ENCODE measurements around the gene MRPS23. TPM values are rescaled to one million over a fixed set of nuclear protein-coding genes. Genes with fewer than 3 reads are reported as not detected.

MRPS23 gene
- total and polyA plus RNA-seq, 8 donors = 39.2 to 46.1 (median 43.2) TPM

GRCh38 chr17:57886020-57886419, 36.2 kb upstream of the MRPS23 start:
- intact Hi-C loops (cut with DNase I) = no loop called here
- Histone ChIP-seq H3K27ac (no peak overlapping the region), H3K27me3 (no peaks in the 10 kb centered on the region), H3K4me1 (peaks cover 17 to 22% of the 10 kb centered on the region in 2 donors), H3K36me3 (peaks cover 0 to 20% of the 10 kb centered on the region in 2 donors), H3K9me3 (no peaks in the 10 kb centered on the region), H3K4me3 (no peak overlapping the region)
- ATAC-seq = no peak
- no peak for TF ChIP-seq CTCF (IDR thresholded peaks at IDR 0.05)
- no peak for DNase-seq

GRCh38 chr17:57885148-57885915, 35.5 kb upstream of the MRPS23 start:
- intact Hi-C loops (cut with DNase I) = no loop called here
- peaks cover 10 to 19% of the 10 kb centered on the region in 2 donors for H3K4me1 ChIP-seq
- H3K36me3 ChIP-seq = peaks cover 0 to 20% of the 10 kb centered on the region in 2 donors
- DNase-seq (peak in 1 of 4 donors; percentile 54), ATAC-seq (no peak)
- H3K27ac ChIP-seq = no peak overlapping the region
- no peaks in the 10 kb centered on the region for H3K27me3 ChIP-seq
- no peak for TF ChIP-seq CTCF (IDR thresholded peaks at IDR 0.05)
- H3K4me3 ChIP-seq = no peak overlapping the region
- no peaks in the 10 kb centered on the region for H3K9me3 ChIP-seq

GRCh38 chr17:57881783-57882351, 32.0 kb upstream of the MRPS23 start:
- peaks cover 0 to 25% of the 10 kb centered on the region in 2 donors for H3K36me3 ChIP-seq
- H3K27me3 ChIP-seq = no peaks in the 10 kb centered on the region
- H3K4me1 ChIP-seq = peaks cover 10% of the 10 kb centered on the region in 2 donors
- peak; percentile 17 for ATAC-seq
- H3K9me3 ChIP-seq = no peaks in the 10 kb centered on the region
- intact Hi-C loops (cut with DNase I) = no loop called here
- peak overlapping the region in 1 of 2 donors; percentile 19 for H3K27ac ChIP-seq
- no peak overlapping the region for H3K4me3 ChIP-seq
- peak in 1 of 4 donors; percentile 49 for DNase-seq
- TF ChIP-seq CTCF (IDR thresholded peaks at IDR 0.05) = no peak

- no peaks in the 10 kb centered on the region for H3K9me3 ChIP-seq
Measured at GRCh38 chr17:57881143-57881542, 31.3 kb upstream of the MRPS23 start.

More at GRCh38 chr17:57881143-57881542, 31.3 kb upstream of the MRPS23 start:
- Histone ChIP-seq H3K27ac (peak overlapping the region in 1 of 2 donors; percentile 19), H3K4me1 (peaks cover 10% of the 10 kb centered on the region in 2 donors), H3K27me3 (no peaks in the 10 kb centered on the region), H3K36me3 (peaks cover 0 to 31% of the 10 kb centered on the region in 2 donors), H3K4me3 (no peak overlapping the region)
- DNase-seq = peak in 2 of 4 donors; percentile 22 to 65
- intact Hi-C loops (cut with DNase I) = no loop called here
- no peak for TF ChIP-seq CTCF (IDR thresholded peaks at IDR 0.05)
- peak; percentile 9 for ATAC-seq

Measured in left lung (tissue), 10 donors.